ENCODE measurements around the gene E2F4.

DNA sequence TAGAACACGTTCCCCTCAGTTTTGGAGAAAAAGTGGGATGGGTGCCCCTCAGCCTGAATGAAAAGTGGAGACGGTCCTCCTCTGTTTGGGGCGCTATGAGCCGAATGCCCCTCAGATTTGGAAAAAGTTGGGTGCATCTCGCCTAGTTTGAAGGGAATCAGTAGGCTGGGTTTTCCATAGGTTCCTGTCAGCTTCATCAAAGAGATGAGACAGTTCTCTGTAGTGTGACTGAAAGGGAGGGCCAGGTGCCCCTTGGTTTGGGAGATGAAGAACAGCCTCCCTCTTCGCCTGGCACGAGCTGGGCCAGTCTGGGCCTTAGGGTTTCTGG lies 56.1 kb downstream of the E2F4 start:
- no peak for TF ChIP-seq EP300 (IDR thresholded peaks at IDR 0.05; ENCODE audit: borderline replicate concordance)
- TF ChIP-seq, protein P1, sequence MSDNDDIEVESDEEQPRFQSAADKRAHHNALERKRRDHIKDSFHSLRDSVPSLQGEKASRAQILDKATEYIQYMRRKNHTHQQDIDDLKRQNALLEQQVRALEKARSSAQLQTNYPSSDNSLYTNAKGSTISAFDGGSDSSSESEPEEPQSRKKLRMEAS (IDR thresholded peaks at IDR 0.05) = no peak

Measured in Ishikawa (cell line).